VCaP (cell line): ENCODE results near the gene OR4K2.

Experiments
- H3K27ac ChIP-seq: fragments of 450-650 bp; 2 replicates; pipeline ENCODE4 v1.5.1; 2017
- CTCF ChIP-seq: fragments of 450-650 bp; conservative IDR thresholded peaks from 2 replicates; pipeline ENCODE4 v1.5.1; 2017; ENCODE audit warnings: mild to moderate bottlenecking, moderate library complexity

The OR4K2 gene

DNA sequence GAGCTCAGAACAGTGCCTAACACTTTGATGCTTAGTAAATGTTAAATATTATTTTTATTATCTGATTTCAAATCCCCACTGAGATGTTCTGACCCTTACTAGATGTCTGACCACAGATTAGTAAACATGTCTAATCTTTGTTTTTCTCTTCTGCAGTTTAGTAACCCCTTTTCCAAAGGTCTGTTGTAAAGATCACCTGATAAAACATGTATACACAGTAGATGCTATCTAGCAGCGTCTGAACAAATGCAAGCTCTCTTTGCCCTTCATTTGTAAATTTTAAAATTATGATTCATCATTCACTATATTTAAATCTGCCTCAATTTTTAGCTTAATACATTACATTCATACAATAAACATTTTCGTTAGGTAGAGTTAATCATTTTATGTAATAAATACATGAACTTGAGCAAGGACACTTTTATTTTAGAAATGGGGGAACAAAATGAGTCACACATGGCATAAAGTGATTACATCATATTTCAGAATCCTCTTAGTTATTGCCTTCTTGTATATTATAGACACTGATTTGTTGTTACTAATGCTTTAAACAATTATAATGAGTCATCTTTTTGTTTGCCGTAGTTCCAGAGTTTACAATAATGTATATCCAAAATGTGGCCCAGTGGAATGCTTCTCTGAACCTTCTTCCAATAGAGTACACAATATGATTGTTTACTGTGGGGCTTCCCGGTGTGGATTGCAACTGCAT is 43.8 kb downstream of the OR4K2 start:
- no peak for TF ChIP-seq CTCF

DNA sequence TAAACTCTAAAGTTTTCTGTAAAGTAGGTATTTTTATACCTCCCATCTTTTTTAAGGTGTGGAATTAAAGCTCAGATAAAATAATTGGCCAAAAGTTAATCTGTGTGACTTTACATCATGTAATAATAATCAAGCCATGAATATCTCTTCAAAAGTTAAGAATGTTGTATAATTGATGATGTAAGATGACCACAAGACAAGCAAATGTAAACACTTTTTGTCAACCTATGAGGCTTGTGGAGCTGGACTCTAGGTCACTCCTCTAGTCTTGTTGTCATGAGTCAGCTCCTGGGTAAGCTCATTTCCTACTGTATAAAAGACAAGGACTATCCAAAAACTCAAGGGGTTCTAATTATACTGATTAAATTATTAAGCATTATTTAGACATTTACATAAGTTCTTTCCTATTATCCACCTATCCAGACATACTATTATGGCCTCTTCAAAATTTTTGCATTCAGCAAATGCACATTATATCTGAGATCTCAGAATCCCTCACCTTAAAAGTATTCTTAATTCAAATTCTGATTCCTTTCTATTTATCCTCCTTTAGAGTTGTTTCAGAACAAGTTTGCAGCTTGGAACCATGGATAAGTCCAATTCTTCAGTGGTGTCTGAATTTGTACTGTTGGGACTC is 45.2 kb downstream of the OR4K2 start, which contains the start of gene OR4K5:
Gene OR4K5, plus strand, starts transcription at position 587 of the 637 bp plus-strand sequence. Its CDS starts 0 bp downstream, at position 587.
- H3K27ac ChIP-seq: no peak within 1 kb of the TSS
- TF ChIP-seq CTCF: no peak

More for the DNA sequence above, 43.8 kb downstream of the OR4K2 start:
- H3K27ac ChIP-seq: no peak overlapping the region

DNA sequence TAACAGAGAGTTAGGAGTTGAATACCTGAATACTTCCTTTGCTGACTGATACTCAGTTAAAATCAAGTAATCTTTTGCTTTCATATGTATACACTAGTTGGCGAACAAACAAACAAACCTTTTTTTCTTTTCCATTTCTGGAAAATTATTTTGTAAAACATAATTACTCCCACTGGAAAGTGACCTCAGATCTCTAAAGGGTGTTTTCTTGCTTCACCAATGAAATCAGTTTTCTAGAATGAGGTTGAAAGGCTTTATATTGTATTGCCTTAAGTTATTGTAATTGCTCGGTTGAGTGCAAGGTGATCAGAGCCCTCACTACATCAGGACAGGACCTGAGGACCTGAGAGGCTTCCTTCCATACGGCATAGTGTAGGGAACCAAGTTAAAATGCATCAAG is 55.7 kb downstream of the OR4K2 start, which contains the start of gene OR4K1:
Gene OR4K1, plus strand, starts transcription at position 301 of the 400 bp plus-strand sequence. CDS start 4,750 bp downstream, outside the sequence.
- H3K27ac ChIP-seq: no peak within 1 kb of the TSS
- no peak for TF ChIP-seq CTCF
